Raji (cell line): ENCODE results near the gene PPP1R12B.

Source experiments
- POLR2A ChIP-seq: IDR thresholded peaks from 2 replicates; pipeline ENCODE4 v1.6.1; 2011; ENCODE audit warnings: low read depth, low read length, control low read depth; ENCODE audit not compliant: insufficient read depth

The PPP1R12B gene

DNA sequence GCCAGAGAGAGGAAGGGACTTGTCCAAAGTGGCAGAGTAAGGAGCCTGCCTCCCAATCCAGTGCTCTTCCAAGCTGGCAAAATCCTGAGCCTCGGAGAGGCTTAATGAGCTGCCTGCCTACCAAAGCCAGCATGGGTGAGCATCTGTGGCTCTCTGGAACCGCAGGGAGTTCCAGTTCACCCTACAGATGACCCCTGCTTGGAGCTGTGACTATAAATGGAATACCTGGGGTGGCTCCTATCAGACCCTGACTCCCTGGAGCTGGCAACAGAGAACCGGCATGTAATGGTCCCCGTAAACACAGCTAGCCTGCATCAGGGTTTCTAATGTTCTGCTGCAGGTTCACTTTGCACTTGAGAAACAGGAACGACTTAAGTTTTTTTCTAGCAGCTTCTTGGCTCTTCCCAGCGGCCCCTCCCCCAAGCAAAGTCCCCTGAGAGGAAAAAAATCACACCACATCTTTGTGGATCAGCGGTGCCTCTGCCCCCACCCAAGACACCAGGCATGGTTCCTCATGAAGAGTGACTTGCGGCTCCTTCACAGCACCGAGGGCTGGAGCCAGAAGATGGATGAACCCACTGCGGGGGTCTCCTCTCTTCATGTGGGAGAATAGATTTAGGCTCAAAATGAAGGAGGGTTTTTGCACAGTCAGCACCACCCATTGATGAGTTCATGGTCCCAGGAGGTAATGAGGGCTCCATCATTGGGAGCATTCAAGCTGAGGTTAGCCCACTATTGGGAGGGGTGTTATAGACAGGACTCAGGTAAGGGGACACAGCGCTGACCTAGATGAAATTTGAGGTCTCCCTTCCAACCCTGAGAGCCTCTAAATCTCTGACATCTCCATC lies 282.8 kb downstream of the PPP1R12B start:
- no peak for TF ChIP-seq POLR2A

DNA sequence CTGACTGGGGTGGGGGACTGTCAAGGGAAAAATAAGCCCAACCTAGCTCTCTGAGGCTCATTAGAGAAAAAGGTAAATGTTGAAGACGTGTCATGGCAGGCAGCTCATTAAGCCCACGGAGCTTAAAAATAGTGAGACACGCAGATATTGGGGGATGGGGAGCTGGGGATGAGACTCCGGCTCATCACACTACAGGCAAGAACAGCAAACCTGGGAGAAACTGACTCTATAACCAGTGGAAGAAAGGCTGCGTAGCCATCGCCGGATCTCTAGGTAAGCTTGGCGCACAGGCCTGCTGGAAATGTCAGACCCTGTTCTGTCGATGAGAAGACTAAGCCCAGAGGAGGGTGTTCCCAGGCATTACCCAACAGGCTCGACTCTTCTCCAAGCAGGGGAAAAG lies 283.7 kb downstream of the PPP1R12B start:
- TF ChIP-seq POLR2A = no peak

DNA sequence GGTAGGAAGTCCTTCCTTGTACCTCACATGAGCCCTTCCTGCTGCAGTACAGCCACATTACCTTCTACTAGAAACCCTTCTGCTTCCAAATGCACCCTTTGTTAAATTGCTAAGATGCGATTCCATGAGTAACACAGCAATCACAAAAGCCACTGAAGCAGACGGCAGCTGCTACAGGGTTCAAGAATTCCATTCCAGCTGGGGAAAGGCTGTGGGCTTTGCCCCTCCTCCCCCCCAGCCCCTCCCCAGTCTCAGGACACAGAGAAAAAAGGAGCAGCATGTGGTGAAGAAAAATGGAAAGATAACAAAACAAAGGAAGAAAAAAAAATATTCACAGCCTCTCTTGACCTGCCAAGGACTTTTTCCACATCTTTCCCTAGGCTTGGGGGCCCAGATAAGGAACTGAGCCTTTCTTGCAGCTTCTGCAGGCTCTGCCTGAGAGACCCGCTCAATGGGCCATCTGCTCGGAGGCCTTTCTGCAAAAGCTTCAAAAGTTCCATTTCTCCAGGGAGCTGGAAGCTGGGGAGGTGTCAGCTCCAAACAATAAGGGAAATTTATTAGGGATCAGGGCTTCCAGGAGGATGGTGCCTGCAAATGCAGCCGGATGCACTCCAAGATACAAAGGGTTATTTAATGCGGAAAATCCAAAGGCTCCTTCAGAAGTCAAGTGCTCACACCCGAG lies 289.7 kb downstream of the PPP1R12B start:
- no peak for TF ChIP-seq POLR2A

DNA sequence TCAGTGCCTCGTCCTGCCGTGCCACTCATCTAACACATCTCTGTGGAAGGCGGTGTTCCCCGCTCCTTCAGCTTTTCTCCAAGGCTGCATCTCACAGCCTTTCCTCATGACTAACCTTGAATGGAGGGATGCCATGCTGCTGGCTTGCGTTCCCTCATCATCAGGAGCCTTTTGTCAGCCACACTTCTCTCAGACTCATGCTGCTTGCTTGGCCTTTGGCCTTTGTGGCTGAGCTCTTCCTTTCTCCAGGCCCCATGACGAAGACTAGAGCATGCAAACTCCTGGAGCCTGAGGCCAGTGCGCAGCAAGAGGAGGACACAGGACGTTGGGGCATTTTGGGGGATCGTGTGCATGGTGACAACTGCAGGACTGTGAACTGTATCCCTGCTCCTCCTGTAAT lies 291.0 kb downstream of the PPP1R12B start:
- TF ChIP-seq POLR2A = no peak

DNA sequence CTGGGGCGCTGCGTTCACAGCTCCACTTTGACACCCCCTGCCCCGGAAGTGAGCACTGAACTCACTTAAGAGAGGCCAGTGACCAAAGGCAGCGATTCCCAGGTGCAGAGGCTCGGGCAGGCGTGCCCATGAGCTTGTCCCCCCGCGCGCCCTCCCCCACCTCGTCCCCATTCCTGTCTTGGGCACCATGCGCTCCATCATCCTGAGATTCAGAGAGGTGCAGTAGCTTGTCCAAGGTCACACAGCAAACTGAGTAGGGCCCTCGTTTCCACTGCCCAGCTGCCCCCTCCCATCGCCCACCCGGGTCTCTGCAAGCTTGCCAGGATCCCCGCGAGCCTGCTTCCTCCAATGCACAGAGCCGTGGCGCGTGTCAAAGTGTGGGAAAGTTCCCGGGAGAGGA lies 293.7 kb downstream of the PPP1R12B start:
- TF ChIP-seq POLR2A = no peak
